G401 (cell line): Measurements from ENCODE around the gene TAF1. TPM values are rescaled to one million over a fixed set of nuclear protein-coding genes. Genes with fewer than 3 reads are reported as not detected.
"Not testable (repeated sequence)": the region's sequence is repeated elsewhere in the genome, so short reads cannot be mapped to it uniquely, and the experiment has no call there.

Source experiments
- DNase-seq: peaks from one replicate; pipeline ENCODE4 v3.0.0-alpha.2; 2015; ENCODE audit warnings: low spot score
- in situ Hi-C: cut with HindIII; loops from 2 replicates; pipeline ENCODE4 v1.10.0; 2016; ENCODE audit warnings: low sequenced_read_pairs, mixed read lengths
- total RNA-seq: library from RNA; depleted of rRNA; stranded (reverse); fragments of >200 nt; shearing (Covaris generic); gene quantifications from 2 replicates; pipeline ENCODE4 v1.2.3, GENCODE V29; 2014

Gene TAF1
- total RNA-seq, 1 experiment from 2014 or later, result 29.1 TPM

GRCh38 chrX:71420686-71421085, 54.5 kb downstream of the TAF1 start:
- DNase-seq, result no peak
- in situ Hi-C loops, result no loop called here

GRCh38 chrX:71432733-71433132, 66.6 kb downstream of the TAF1 start:
- no peak for DNase-seq
- in situ Hi-C loops, result no loop called here

- DNase-seq, result no peak
- in situ Hi-C loops, result no loop called here
Measured at GRCh38 chrX:71438750-71439149, 72.6 kb downstream of the TAF1 start.

GRCh38 chrX:71439420-71439819, 73.3 kb downstream of the TAF1 start:
- DNase-seq, result no peak
- in situ Hi-C loops, result no loop called here

- in situ Hi-C loops, result no loop called here
- DNase-seq, result no peak
Measured at GRCh38 chrX:71439896-71440295, 73.7 kb downstream of the TAF1 start.

- in situ Hi-C loops, result no loop called here
- no peak for DNase-seq
Measured at GRCh38 chrX:71440401-71440800, 74.2 kb downstream of the TAF1 start.

GRCh38 chrX:71441809-71442208, 75.7 kb downstream of the TAF1 start:
- DNase-seq, in situ Hi-C loops: not testable (repeated sequence)

- in situ Hi-C loops, result no loop called here
- DNase-seq, result no peak
Measured at GRCh38 chrX:71450433-71451106, 84.4 kb downstream of the TAF1 start.

- DNase-seq, in situ Hi-C loops: not testable (repeated sequence)
Measured at GRCh38 chrX:71451518-71451917, 85.4 kb downstream of the TAF1 start.

- in situ Hi-C loops, result no loop called here
- no peak for DNase-seq
Measured at GRCh38 chrX:71453056-71453455, 86.9 kb downstream of the TAF1 start.

GRCh38 chrX:71454222-71454621, 88.1 kb downstream of the TAF1 start:
- no peak for DNase-seq
- in situ Hi-C loops, result no loop called here

GRCh38 chrX:71458866-71459265, 92.7 kb downstream of the TAF1 start:
- no peak for DNase-seq
- in situ Hi-C loops, result no loop called here

GRCh38 chrX:71464968-71465367, 98.8 kb downstream of the TAF1 start:
- in situ Hi-C loops, result no loop called here

GRCh38 chrX:71466979-71467523, 100.9 kb downstream of the TAF1 start:
- in situ Hi-C loops, result no loop called here
- no peak for DNase-seq

More at GRCh38 chrX:71464968-71465367, 98.8 kb downstream of the TAF1 start:
- DNase-seq, result no peak

GRCh38 chrX:71475785-71476540, 109.8 kb downstream of the TAF1 start:
- DNase-seq, result no peak
- in situ Hi-C loops, result no loop called here

- in situ Hi-C loops, result no loop called here
- DNase-seq, result no peak
Measured at GRCh38 chrX:71482228-71482958, 116.2 kb downstream of the TAF1 start.

GRCh38 chrX:71487814-71488213, 121.7 kb downstream of the TAF1 start:
- no peak for DNase-seq
- in situ Hi-C loops, result no loop called here

GRCh38 chrX:71489540-71489939, 123.4 kb downstream of the TAF1 start:
- in situ Hi-C loops, result no loop called here
- DNase-seq, result no peak

- in situ Hi-C loops, result no loop called here
- peak; percentile 1 for DNase-seq
Measured at GRCh38 chrX:71492231-71493065, 126.3 kb downstream of the TAF1 start.
